OCI-LY3 (cell line): Measurements from ENCODE around the gene CLCA1.

Source experiments
- H2AFZ ChIP-seq: fragments of 200-600, 300-600 bp; shearing (Covaris generic); 2 replicates; pipeline ENCODE4 v1.6.0; 2014; ENCODE audit warnings: antibody characterized with exemption, low read depth, low read length
- H3K27ac ChIP-seq: fragments of 200-600, 300-600 bp; sonication (generic); 2 replicates; pipeline ENCODE4 v1.5.1; 2014; ENCODE audit warnings: mild to moderate bottlenecking, low read length, moderate library complexity, mixed read lengths
- H3K27me3 ChIP-seq: fragments of 200-600, 300-600 bp; sonication (generic); 2 replicates; pipeline ENCODE4 v1.6.1; 2014; ENCODE audit warnings: low read depth, low read length, mixed read lengths
- H3K36me3 ChIP-seq: fragments of 200-600, 300-600 bp; sonication (generic); replicated peaks from 2 replicates; pipeline ENCODE3; 2014; ENCODE audit warnings: low read depth, low read length, mixed read lengths
- H3K4me1 ChIP-seq: fragments of 300-600, 200-600 bp; sonication (generic); 2 replicates; pipeline ENCODE4 v1.6.1; 2014; ENCODE audit warnings: low read length, mixed read lengths
- H3K4me2 ChIP-seq: fragments of 200-600, 300-600 bp; sonication (generic); 2 replicates; pipeline ENCODE4 v1.6.1; 2014; ENCODE audit warnings: low read length, mixed read lengths
- H3K4me3 ChIP-seq: fragments of 300-600, 200-600 bp; sonication (generic); 2 replicates; pipeline ENCODE4 v1.5.1; 2014; ENCODE audit warnings: antibody characterized with exemption, mild to moderate bottlenecking, low read length, moderate library complexity
- H3K79me2 ChIP-seq: fragments of 300-600, 200-600 bp; shearing (Covaris generic); 2 replicates; pipeline ENCODE4 v1.6.1; 2014; ENCODE audit warnings: mild to moderate bottlenecking, low read length, mixed read lengths
- H3K9ac ChIP-seq: fragments of 300-600, 200-600 bp; shearing (Covaris generic); 2 replicates; pipeline ENCODE4 v1.6.0; 2014; ENCODE audit warnings: mild to moderate bottlenecking, low read length, moderate library complexity
- H3K9me3 ChIP-seq: fragments of 200-600, 300-600 bp; shearing (Covaris generic); 2 replicates; pipeline ENCODE4 v1.6.1; 2014; ENCODE audit warnings: low read length, mixed read lengths; ENCODE audit not compliant: insufficient read depth
- H4K20me1 ChIP-seq: fragments of 200-600, 300-600 bp; sonication (generic); 2 replicates; pipeline ENCODE4 v1.6.1; 2016; ENCODE audit warnings: low read length, mixed read lengths; ENCODE audit not compliant: insufficient read depth
- EZH2phosphoT487 ChIP-seq: fragments of 200-600 bp; shearing (Covaris generic); IDR thresholded peaks from 2 replicates; pipeline ENCODE4 v1.6.1; 2018; ENCODE audit warnings: antibody characterized with exemption, mixed run types, low read depth
- TF ChIP-seq, protein P1 (sequence below): fragments of 200-600, 300-600 bp; sonication (generic); IDR thresholded peaks from 2 replicates; pipeline ENCODE4 v1.5.1; 2014; ENCODE audit warnings: antibody characterized with exemption, low read length, low read depth

CLCA1 gene

DNA sequence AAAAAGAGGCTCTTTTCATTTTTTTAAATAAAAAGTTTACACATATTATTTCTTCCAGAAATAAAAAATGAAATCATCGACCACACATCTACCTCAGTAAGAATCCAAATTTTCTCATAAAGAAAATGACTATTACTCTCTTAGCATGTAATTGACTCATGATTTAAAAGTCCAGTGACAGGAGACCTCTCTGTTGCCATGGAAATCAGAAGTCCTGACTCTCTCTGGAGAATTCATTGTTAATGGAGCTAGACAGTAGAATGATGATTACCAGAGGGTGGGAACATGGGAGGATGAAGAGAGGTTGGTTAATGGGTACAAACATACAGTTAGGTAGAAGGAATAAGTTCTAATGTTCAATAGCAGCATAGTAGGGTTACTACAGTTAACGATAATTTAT, 73.1 kb downstream of the CLCA1 start:
- no peak for TF ChIP-seq EZH2phosphoT487
- TF ChIP-seq, protein P1, sequence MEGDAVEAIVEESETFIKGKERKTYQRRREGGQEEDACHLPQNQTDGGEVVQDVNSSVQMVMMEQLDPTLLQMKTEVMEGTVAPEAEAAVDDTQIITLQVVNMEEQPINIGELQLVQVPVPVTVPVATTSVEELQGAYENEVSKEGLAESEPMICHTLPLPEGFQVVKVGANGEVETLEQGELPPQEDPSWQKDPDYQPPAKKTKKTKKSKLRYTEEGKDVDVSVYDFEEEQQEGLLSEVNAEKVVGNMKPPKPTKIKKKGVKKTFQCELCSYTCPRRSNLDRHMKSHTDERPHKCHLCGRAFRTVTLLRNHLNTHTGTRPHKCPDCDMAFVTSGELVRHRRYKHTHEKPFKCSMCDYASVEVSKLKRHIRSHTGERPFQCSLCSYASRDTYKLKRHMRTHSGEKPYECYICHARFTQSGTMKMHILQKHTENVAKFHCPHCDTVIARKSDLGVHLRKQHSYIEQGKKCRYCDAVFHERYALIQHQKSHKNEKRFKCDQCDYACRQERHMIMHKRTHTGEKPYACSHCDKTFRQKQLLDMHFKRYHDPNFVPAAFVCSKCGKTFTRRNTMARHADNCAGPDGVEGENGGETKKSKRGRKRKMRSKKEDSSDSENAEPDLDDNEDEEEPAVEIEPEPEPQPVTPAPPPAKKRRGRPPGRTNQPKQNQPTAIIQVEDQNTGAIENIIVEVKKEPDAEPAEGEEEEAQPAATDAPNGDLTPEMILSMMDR: no peak

DNA sequence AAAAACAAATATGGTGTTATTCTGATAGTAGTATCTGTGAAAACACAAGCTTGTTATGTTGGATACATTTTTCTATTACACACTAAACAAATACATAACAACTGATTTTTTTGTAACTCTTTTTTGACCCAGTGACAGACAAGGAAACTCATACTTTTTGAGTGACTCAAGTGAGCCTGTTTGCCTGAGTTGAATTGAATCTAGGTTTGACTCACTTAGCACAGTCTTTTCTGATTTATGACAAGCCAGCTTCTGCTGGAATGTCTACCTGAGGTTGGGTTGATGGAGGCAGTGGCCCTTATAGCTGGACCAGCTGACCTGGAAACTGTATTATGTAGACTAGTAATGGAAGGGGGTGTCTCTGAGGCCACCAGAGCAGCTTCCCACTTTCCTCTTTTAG, 73.9 kb downstream of the CLCA1 start:
- Histone ChIP-seq H3K79me2 (no peaks in the 10 kb centered on the region), H3K9me3 (no peaks in the 10 kb centered on the region), H3K4me2 (no peak overlapping the region), H3K4me1 (no peaks in the 10 kb centered on the region), H3K27me3 (no peaks in the 10 kb centered on the region), H4K20me1 (no peaks in the 10 kb centered on the region), H3K4me3 (no peak overlapping the region), H3K27ac (no peak overlapping the region), H2AFZ (no peak overlapping the region), H3K36me3 (no peaks in the 10 kb centered on the region), H3K9ac (no peak overlapping the region)
- TF ChIP-seq, protein P1: no peak
- TF ChIP-seq EZH2phosphoT487: no peak

More for the DNA sequence above, 73.1 kb downstream of the CLCA1 start:
- H3K9ac ChIP-seq: no peak overlapping the region
- no peaks in the 10 kb centered on the region for H4K20me1 ChIP-seq
- H3K4me3 ChIP-seq: no peak overlapping the region
- H3K79me2 ChIP-seq: no peaks in the 10 kb centered on the region
- H3K4me1 ChIP-seq: no peaks in the 10 kb centered on the region
- no peak overlapping the region for H3K27ac ChIP-seq
- H3K4me2 ChIP-seq: no peak overlapping the region
- no peaks in the 10 kb centered on the region for H3K36me3 ChIP-seq
- H3K9me3 ChIP-seq: no peaks in the 10 kb centered on the region
- H2AFZ ChIP-seq: no peak overlapping the region
- no peaks in the 10 kb centered on the region for H3K27me3 ChIP-seq

DNA sequence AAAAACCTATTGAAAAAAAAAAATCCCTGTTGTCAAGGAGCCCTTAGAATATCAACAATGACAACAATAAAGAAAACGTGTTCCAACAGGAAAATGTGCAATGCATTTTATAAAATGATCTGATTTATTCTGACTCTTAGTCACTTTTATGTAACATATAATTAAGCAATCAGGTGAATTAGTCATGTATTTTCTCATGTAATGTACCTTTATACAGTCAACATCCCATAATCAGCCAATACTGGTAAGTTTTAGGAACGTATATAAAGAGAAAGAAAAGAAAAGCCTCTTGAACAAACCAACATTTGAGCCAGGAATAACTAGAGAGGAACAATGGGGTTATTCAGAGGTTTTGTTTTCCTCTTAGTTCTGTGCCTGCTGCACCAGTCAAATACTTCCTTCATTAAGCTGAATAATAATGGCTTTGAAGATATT, 78.1 kb downstream of the CLCA1 start, which contains the start of gene CLCA4:
CLCA4 (plus strand) TSS at position 292 of the 435 bp plus-strand sequence; CDS start at position 334, 42 bp downstream.
- no peaks in the 10 kb centered on the region for H3K36me3 ChIP-seq
- H4K20me1 ChIP-seq: no peaks in the 10 kb centered on the region
- H3K27me3 ChIP-seq: no peaks in the 10 kb centered on the region
- H3K9ac ChIP-seq: no peak within 1 kb of the TSS
- H3K4me3 ChIP-seq: no peak within 1 kb of the TSS
- no peaks in the 10 kb centered on the region for H3K4me1 ChIP-seq
- H2AFZ ChIP-seq: no peak within 1 kb of the TSS
- no peak within 1 kb of the TSS for H3K4me2 ChIP-seq
- no peaks in the 10 kb centered on the region for H3K9me3 ChIP-seq
- H3K79me2 ChIP-seq: no peaks in the 10 kb centered on the region
- no peak within 1 kb of the TSS for H3K27ac ChIP-seq
- TF ChIP-seq, protein P1: no peak

DNA sequence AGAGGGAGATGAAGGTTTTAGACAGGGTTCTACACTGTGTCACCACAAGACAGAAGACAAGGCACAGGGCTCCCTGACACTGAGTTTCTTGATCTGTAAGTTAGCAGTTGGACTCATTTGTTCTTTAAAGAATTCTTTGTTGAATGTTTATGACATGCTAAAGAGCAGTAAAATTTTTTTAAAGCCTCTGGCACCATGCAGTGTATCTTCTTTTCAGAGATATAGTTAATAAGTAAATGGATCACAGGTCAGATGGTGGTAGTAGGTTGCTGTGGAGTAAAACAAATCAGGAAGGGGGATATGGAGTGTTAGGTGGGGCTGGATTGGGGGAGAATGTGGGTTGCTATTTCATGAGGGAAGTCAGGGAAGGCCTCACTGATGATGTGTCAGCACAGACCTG, 80.1 kb downstream of the CLCA1 start:
- TF ChIP-seq EZH2phosphoT487: no peak
- TF ChIP-seq, protein P1: no peak
- no peaks in the 10 kb centered on the region for H3K4me1 ChIP-seq

More for the DNA sequence above, 80.1 kb downstream of the CLCA1 start:
- H3K27ac ChIP-seq: no peak overlapping the region
- no peak overlapping the region for H3K4me3 ChIP-seq
- no peak overlapping the region for H3K9ac ChIP-seq
- H3K9me3 ChIP-seq: no peaks in the 10 kb centered on the region
- H2AFZ ChIP-seq: no peak overlapping the region
- no peaks in the 10 kb centered on the region for H3K79me2 ChIP-seq
- no peak overlapping the region for H3K4me2 ChIP-seq
- H3K27me3 ChIP-seq: no peaks in the 10 kb centered on the region
- H4K20me1 ChIP-seq: no peaks in the 10 kb centered on the region
- H3K36me3 ChIP-seq: no peaks in the 10 kb centered on the region
